ENCODE measurements around the gene ZNF783.
A peak's percentile ranks its signal among the peaks of the same experiment; 100 is the strongest.
"Not testable (repeated sequence)": the region's sequence is repeated elsewhere in the genome, so short reads cannot be mapped to it uniquely, and the experiment has no call there.

The ZNF783 gene

DNA sequence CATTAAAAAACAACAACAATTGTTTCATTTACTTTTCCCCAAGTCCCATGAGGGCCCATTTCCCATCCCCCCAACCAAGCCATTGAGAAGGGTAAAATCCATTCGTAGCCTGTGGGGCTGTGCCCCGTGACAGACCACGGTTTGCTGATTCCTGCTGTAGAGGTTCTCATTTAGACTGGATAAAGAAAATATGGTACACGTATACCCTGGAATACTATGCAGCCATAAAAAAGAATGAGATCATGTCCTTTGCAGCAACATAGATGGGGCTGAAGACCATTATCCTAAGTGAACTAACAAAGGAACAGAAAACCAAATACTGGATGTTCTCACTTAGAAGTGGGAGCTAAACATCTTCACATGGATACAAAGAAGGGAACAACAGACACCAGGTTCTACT, 44.9 kb downstream of the ZNF783 start:
- no peak for DNase-seq

DNA sequence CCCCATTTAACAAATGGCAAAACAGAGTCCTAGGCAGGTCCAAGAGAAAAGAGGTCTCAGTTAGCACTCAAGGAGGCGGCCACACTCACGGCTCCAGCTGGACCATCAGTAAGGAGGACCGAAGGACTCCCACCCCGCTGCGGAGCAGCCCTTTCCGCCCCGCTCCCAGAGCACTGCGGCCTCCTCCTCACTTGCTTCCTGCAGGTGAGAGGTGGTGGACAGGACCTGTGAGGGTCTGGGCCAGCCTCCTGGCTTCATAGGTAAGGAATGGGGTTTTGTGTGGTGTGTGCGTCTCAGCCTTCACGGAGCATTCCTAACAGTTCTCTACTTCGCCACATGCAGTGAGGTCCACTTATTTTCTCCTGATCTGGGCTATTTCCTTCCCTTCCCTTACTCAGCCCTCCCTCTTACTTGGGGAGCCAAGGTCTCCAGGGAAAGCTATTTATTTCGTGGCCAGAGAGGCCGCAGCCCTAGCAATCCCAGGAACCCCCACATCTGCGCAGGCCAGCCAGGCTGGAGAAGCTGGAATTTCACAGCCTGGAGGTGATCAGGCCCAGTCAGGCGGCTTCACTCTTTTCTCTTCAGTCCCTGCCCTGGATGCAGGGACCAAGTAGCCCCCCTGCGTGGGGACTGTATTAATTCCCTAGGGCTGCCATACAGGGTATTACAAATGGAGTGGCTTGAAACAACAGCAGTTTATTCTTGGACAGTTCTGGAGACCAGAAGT, 45.9 kb downstream of the ZNF783 start:
- no peak for DNase-seq

DNA sequence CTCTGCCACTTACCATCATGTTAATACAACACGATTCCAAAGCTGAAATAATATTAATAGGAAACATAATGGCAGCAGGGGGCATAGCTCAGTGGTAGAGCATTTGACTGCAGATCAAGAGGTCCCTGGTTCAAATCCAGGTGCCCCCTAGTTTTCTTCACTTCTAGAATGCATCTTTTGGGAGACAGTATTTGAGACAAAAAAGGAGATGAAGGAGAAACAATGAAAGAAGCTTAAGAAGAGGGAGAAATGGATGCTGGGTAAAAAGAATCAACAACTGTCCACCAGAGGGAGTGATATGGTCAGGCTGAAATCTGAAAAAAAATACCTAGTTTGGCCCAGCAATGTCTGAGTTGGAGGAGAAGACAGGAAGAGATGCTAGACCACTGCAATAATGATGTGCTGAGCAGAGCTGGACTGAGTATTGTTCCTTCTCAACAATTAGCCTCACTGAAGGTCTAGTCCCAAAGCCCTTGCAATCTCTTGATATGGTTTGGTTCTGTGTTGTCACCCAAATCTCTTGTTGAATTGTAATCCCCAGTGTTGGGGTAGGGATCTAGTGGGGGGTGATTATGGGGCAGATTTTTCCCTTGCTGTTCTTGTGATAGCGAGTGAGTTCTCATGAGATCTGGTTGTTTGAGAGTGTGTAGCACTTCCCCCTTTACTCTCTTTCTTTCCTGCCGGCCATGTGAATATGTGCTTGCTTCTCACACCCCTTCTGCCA, 48.3 kb downstream of the ZNF783 start:
- peak; percentile 45 for DNase-seq

DNA sequence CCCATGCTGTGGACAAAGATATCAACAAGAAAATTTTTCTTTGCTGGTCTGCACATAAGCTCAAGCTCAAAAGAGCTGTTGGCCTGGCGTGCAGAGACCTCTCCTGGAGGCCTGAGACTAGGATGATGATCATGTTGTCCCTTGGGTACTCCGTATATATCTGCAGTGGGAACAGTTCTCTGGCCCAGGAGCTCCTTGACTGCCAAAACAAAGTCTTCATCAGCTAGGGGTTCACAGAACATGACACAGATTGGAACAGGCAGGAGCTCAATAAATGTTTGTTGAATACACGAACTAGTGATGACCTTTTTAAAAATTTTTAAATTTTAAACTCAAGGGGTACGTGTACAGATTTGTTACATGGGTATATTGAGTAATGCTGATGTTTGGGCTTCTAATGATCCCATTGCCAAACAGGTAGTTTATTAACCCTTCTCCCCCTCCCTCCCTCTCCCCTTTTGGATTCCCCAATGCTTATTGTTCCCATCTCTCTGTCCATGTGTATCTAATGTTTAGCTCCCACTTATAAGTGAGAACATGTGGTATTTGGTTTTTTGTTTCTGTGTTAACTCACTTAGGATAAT, 49.1 kb downstream of the ZNF783 start:
- no peak for DNase-seq

DNA sequence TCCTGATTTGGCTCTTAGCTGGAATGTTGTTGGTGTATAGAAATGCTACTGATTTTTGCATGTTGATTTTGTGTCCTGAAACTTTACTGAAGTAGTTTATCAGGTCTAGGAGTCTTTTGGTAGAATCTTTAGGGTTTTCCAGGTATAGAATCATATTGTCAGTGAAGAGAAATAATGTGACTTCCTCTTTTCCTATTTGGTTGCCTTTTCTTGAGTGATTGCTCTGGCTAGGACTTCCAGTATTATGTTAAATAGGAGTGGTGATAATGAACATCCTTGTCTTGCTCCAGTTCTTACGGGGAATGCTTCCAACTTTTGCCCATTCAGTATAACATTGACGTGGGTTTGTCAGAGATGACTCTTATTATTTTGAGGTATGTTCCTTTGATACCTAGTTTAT, 52.0 kb downstream of the ZNF783 start:
- no peak for DNase-seq

DNA sequence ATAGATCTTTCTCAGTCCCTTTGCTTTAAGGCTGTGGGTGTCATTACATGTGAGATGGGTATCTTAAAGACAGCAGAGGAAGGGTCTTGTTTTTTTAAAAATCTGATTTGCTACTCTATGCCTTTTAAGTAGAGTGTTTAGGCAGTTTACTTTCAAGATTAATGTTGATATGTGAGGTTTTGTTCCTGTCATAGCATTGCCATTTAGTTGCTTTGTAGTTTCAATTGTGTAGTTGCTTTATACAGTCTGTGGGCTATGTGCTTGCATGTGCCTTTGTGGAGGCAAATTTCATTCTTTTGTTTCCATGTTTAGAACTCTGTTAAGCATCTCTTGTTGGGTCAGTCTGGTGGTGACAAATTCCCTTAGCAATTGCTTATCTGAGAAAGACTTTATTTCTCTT, 54.6 kb downstream of the ZNF783 start:
- DNase-seq = no peak

DNA sequence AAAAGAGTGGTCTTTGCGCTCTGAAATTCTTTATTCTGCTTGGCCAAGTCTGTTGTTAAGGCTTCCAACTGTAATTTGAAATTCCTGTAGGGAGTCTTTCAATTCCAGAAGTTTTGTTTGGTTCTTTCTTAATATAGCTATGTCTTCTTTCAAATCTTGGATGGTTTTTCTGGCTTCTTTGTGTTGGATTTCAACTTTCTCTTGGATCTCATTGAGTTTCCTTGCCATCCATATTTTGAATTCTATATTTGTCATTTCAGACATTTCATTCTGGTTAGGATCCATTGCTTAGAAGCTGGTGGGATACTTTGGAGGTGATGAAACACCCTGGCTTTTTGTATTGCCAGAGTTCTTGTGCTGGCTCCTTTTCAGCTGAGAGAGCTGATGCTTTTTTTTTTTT, 55.5 kb downstream of the ZNF783 start:
- DNase-seq = no peak

DNA sequence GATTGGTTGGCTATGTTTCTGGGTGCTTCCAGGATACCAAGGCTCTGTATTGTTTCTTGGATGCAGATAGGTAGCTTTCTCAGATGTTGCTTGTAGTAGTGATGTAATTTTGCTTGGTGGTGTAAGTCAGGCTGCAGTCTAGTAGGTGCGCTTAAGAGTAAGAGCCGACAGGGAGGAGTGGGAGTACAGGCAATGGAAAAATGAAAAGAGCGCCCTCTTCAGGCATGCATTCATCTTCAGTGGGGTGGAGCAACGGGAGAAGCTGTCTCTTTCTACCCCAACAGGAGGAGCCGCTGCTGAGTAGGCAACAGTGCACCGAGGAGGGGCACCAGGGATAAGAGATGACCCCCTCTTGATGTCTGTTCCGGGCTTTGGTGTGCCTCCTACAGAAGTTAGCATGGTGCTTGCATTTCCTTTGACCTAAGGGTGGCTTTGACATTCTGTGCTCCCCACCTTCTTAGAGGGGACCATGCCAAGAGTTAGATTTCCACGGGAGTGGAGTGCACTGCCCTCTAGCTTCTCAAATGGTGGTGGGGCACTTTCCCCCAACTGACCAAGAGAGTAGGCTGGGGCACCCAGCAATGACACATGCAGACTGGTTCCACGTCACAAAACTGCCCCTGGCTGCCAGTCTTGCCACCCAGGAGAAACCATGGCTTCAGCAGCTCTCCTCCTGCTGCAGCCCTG, 56.1 kb downstream of the ZNF783 start:
- no peak for DNase-seq

DNA sequence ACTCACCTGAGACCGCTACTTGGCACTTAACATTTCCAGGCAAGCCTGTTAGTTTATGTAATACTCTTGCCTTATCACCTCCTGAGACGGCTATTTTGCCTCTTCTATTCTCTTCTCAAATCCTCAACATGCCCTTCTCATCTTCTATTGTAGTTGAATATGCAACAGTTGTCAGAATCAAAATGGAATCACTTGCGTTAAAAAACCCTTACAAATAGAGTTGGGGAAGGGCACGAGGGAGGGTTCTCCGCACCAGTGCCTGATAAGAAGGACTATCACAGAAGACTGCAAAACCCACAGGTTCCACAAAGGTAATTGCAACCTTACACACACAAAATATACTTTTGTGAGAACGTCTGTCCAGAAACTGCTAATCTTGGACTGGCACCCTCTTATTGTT, 57.4 kb downstream of the ZNF783 start:
- DNase-seq = no peak

DNA sequence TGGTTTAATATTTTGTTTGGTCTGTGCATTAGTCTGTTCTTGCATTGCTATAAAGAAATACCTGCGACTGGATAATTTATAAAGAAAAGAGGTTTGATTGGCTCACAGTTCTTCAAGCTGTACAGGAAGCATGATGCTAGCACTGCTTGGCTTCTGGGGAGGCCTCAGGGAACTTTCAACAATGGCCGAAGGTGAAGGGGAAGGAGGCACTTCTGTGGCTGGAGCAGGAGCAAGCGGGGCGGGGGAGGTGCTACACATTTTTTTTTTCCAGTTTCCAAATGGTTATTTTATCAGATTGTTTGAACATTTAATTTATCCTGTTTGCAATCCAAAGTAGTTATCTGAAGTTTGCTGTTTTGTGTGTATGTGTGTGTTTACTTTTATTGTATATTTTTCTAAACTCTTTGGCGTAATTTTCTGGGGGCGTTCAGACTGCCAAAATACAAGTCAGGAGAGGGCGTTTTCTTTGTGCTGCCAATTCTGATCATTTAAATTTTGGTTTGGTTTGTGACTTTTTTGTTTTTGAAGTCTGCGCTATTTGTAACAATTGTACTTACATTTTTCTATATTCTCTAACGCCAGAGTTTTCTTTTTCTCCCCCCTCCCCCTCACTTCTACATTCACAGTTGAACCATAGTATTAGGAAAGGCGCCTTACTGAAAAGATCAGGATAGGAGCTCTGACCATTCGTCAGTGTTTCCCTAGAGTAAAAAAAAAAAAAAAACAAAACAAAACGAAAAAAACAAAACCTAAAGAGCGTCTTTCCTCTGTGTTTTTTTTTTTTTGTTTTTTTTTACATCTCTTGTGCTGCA, 58.5 kb downstream of the ZNF783 start:
- DNase-seq = no peak

DNA sequence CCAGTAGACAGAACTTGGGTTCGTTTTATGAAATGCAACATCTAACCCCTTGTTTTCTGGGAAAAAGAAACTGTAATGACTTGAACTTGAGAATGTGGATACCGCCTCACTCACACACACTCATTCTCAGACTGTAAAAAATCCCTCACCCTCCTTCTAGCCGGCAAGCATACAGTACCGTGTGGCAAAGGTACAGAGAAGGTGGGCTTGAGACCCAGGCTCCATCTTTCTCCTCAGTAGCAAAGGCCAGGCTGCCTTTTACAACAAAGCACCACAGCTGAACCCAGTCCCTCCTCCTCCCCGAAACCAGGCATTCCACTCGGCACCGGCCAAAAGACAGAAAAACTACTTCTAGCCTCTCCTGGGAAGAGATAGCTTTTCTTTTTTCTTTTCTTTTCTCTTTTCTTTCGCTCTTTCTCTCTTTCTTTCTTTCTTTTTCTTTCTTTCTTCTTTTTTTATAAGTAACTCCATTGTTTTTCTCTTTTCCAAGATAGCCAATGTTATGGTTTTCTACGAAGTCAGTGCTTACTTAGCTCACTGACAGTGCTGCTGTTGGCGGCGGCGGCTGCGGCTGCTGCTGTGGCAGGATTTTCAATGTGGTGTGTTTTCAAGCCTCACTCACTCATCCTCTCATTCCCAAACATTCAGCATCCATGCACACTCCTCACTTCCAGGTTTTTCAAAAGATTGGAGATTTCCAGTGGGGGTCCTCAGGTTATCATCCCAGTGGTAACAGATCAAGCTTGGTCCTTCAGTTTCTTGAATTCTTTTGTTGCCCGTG, 59.3 kb downstream of the ZNF783 start:
- DNase-seq = not testable (repeated sequence)

DNA sequence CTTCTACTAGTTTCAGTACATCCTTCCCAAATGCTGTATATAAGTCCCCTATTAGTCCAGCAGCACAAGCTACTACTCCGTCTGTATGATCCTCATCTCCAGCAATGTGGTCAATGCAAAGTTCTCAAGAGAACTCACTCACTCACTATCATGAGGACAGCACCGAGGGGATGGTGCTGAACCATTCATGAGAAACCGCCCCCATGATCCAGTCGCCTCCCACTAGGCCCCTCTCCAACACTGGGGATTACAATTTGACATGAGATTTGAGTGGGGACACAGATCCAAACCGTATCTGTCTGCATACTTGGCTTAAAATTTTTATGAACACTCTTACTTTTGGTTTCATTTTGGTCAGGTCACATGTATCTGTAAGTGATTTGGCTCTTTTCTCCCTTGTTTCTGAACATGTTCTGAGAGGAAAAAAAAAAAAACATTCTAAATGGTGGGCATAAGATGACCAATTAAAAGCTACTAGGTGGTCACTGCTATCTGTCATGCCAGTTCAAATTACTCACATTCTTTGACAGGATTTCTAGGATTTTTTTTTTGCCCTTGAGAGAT, 60.1 kb downstream of the ZNF783 start:
- no peak for DNase-seq

DNA sequence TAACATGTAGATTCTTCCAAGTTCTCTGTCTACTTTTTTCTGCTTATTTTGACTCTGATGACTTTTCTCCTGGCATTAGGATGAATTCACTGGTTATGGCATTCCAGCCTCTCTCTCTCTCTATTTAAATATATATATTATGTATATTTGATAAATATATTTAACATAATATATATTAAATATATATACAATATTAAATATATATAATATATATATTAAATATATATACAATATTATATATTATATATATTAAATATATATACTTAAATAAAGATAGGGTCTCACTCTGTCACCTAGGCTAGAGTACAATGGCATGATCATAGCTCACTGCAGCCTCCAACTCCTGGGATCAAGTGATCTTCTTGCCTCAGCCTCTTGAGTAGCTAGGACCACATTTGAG, 60.7 kb downstream of the ZNF783 start:
- no peak for DNase-seq

DNA sequence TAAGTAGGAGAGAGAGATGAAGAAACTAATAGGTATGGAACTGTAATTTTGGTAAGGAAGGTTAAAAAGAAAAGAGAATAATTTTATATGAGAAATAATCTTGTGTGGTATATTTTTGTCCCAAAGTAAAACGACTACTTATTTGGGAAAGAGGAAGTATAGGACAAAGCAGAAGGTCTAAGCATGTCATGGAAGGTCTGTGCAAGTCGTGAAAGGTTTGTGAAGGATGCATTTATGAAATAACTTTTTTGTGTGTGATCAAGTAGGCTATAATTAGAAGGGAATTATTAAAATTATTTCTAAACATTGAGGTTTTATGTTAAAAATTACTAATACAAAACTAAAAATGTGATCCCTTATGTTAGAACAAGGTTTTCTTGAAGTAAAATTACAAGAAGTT, 63.3 kb downstream of the ZNF783 start:
- no peak for DNase-seq

DNA sequence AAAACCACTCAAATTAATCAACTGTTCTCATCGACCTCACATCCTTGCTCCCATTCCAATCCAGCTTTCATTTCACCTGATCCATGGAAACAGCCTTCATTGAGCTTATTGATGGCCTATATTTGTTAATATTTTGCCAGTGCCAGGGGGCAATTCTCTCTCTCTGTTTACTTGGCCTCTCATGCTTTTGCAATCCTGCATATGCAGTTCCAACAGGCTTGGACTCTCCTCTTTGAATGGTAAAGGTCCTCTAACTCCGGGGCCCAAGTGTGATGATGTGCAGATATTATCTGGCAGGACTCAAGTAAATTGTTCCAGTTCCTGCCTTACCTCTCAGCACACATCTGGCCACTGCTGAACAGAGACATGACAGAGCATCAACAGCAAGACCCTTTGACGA, 67.3 kb downstream of the ZNF783 start:
- no peak for DNase-seq

DNA sequence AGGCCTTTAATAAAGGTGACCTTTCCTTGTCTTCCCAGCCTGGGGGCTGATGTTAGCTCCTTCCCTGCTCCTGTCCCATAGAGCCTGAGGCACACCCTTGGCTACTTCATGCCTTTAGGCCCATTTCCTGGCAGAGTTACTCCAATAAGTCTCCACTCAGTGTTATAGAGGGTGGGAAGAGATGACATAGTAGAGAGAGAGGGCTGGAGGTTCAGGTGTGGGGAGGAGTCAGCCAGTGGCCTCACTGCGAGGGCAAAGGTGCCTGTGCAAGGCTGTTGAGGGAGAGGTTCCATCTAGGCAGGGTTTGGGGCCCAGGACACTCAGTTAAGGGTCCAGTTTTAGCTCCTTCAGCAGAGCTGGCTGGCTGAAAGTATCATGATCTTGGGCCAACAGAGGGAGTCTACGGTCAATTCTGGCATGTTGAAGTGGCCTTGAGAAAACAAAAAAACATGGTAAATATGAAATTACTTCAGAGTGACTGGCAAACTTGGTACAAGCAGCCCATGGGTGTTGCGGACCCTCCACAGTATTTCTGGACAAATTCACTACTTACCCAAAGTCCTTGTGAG, 67.9 kb downstream of the ZNF783 start:
- no peak for DNase-seq

DNA sequence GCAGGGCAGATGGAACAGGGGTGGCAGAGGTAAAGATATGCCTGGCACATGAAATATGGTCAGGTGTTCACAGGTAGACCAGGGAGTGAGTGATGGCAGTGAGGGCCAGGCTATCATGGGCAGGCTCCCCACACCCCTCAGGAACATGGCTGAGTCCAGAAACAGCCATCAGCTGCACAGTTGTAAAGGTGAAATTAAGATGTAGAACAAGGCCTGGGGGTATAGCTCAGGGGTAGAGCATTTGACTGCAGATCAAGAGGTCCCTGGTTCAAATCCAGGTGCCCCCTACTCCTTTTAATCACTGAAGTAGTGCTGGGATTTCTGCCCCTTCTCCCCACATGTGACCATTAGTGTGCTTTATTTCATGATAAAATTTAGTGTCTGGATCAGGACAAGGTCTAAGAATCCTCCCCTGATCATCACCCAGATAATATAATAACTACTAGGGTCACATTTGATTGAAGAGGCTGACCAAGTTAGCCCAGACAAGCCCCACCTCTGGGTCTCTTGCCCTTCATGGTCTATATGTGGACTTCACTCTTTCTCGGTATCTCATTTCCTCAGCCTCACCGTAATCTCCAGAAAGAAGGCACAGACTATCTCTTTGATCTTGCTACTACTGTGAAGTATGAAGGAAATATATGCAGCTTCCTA, 69.0 kb downstream of the ZNF783 start:
- no peak for DNase-seq

DNA sequence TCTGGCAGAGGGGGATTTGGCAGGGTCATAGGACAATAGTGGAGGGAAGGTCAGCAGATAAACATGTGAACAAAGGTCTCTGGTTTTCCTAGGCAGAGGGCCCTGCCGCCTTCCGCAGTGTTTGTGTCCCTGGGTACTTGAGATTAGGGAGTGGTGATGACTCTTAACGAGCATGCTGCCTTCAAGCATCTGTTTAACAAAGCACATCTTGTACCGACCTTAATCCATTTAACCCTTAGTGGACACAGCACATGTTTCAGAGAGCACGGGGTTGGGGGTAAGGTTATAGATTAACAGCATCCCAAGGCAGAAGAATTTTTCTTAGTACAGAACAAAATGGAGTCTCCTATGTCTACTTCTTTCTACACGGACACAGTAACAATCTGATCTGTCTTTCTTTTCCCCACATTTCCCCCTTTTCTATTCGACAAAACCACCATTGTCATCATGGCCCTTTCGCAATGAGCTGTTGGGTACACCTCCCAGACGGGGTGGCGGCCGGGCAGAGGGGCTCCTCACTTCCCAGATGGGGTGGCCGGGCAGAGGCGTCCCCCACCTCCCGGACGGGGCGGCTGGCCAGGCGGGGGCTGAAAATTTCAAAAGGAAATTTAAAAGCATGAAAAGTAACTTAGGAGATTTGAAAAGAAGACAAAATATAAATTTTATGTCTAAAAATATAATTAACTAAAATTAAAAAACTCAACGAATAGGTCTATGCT, 70.8 kb downstream of the ZNF783 start:
- not testable (repeated sequence) for DNase-seq

DNA sequence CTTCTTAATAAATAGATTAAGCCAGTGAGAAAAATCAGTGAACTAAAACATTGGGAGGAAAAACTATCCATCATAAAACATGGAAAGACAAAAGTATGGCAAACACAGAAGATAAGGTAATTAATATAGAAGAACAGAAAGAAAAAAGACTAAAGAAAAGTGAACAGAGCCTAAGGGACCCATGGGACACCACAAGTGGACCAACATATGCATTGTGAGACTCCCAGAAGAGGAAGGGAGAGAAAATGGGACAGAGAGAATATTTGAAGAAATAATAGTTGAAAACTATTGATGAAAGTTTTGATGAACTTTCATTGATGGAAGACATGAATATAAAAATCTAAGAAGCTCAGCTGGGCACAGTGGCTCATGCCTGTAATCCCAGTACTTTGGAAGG, 71.3 kb downstream of the ZNF783 start:
- no peak for DNase-seq

DNA sequence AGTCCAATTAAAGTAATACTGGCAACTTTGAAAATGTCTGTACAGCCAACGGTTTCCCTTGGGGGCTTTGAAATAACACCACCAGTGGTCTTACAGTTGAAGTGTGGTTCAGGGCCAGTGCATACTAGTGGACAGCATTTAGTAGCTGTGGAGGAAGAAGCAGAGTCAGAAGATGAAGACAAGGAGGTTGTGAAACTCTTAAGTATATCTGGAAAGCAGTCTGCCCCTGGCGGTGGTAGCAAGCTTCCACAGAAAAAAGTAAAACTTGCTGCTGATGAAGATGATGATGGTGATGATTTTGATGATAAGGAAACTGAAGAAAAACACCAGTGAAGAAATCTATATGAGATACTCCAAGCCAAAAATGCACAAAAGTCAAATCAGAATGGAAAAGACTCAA, 72.2 kb downstream of the ZNF783 start:
- DNase-seq = no peak

Data from NCI-H748 treated with DMSO at 0.1 percent for 48 hours (cell line).